Natural killer cell (primary cell): ENCODE measurements around the gene CACNA2D3. TPM values are rescaled to one million over a fixed set of nuclear protein-coding genes. Genes with fewer than 3 reads are reported as not detected.

Experiments
- ATAC-seq, 3 donors: fragments of 150-1000 bp in 2 of 3; fragments of 200-7000 bp in 1 of 3; cut with Tn5 transposase; 1 replicate in 1 of 3; 2 replicates in 2 of 3; pipeline ENCODE4 v1.10.0; 2021; ENCODE audit warnings: mild to moderate bottlenecking in 2 of 3, moderate library complexity in 2 of 3
- DNase-seq, 2 donors: peaks; one replicate each; pipeline versions ENCODE4 v3.0.0 to v3.0.0-alpha.2; 2013 to 2021; ENCODE audit warnings: mixed read lengths in 1 of 2
- H3K27ac ChIP-seq: one replicate; pipeline ENCODE4 v1.5.1; 2013; ENCODE audit warnings: mild to moderate bottlenecking, low read length
- H3K27me3 ChIP-seq: one replicate; pipeline ENCODE4 v1.6.1; 2013; ENCODE audit warnings: low read length; ENCODE audit not compliant: control insufficient read depth, insufficient read depth
- H3K36me3 ChIP-seq: one replicate; pipeline ENCODE4 v1.6.1; 2013; ENCODE audit warnings: low read length; ENCODE audit not compliant: control insufficient read depth, insufficient read depth
- H3K4me1 ChIP-seq: one replicate; pipeline ENCODE4 v1.6.1; 2013; ENCODE audit warnings: low read length; ENCODE audit not compliant: control insufficient read depth, insufficient read depth
- H3K4me3 ChIP-seq: one replicate; pipeline ENCODE4 v1.5.1; 2013; ENCODE audit warnings: low read length
- H3K9me3 ChIP-seq: one replicate; pipeline ENCODE4 v1.6.1; 2013; ENCODE audit warnings: low read length; ENCODE audit not compliant: control insufficient read depth, insufficient read depth
- H3K27ac Mint-ChIP-seq, 2 donors: one replicate each; pipeline ENCODE4 v1.8.0; 2022; ENCODE audit warnings: mild to moderate bottlenecking in 2 of 2, mixed read lengths in 2 of 2, moderate library complexity in 1 of 2
- H3K27me3 Mint-ChIP-seq, 2 donors: one replicate each; pipeline ENCODE4 v1.8.0; 2022; ENCODE audit warnings: low read depth in 2 of 2, mixed read lengths in 2 of 2
- H3K36me3 Mint-ChIP-seq: one replicate; pipeline ENCODE4 v1.8.0; 2022; ENCODE audit warnings: mixed read lengths
- H3K4me1 Mint-ChIP-seq, 2 donors: one replicate each; pipeline ENCODE4 v1.8.0; 2022; ENCODE audit warnings: mixed read lengths in 2 of 2
- H3K4me3 Mint-ChIP-seq: one replicate; pipeline ENCODE4 v1.8.0; 2022; ENCODE audit warnings: mild to moderate bottlenecking, moderate library complexity, mixed read lengths
- H3K9me3 Mint-ChIP-seq, 2 donors: one replicate each; pipeline ENCODE4 v1.8.0; 2022; ENCODE audit warnings: mixed read lengths in 2 of 2
- CTCF ChIP-seq: fragments of 200-600 bp; IDR thresholded peaks from one replicate; pipeline ENCODE4 v1.8.0; 2022; ENCODE audit warnings: antibody characterized with exemption
- WGBS: methylation state at CpG from one replicate; pipeline ENCODE4 v1.1.7; 2013; ENCODE audit warnings: missing lambda C conversion rate; ENCODE audit not compliant: insufficient coverage; 5-methylcytosine and 5-hydroxymethylcytosine counted together
- intact Hi-C: fragments of 100-400 bp; cut with micrococcal nuclease; formaldehyde crosslinking; loops from one replicate; pipeline ENCODE4 v1.14.2; 2022
- total RNA-seq, 4 donors: library from RNA; stranded (reverse); fragments of 120-200 nt in 1 of 4; gene quantifications; one replicate each; pipeline versions ENCODE4 v1.2.3 to v1.2.4, GENCODE V29; 2013 to 2022

CACNA2D3 gene
- total RNA-seq, 3 donors from 2014 or later (not counting 1 experiment from before 2014, with no cell fraction given) = 0.49 TPM; not detected in 2

- no peak for TF ChIP-seq CTCF
- no peak overlapping the region for H3K4me3 ChIP-seq
- Mint-ChIP-seq H3K9me3 (peaks cover 2 to 3% of the 10 kb centered on the region in 2 donors), H3K27me3 (no peaks in the 10 kb centered on the region), H3K36me3 (no peaks in the 10 kb centered on the region), H3K27ac (no peak overlapping the region), H3K4me3 (no peak overlapping the region), H3K4me1 (no peaks in the 10 kb centered on the region)
- H3K9me3 ChIP-seq = no peaks in the 10 kb centered on the region
- intact Hi-C loops = no loop called here
- 0% methylated on average over 1 of the region's 1 CpG for WGBS
- H3K36me3 ChIP-seq = no peaks in the 10 kb centered on the region
- H3K27ac ChIP-seq = no peak overlapping the region
- DNase-seq = no peak
- no peak for ATAC-seq
- H3K27me3 ChIP-seq = no peaks in the 10 kb centered on the region
- H3K4me1 ChIP-seq = no peaks in the 10 kb centered on the region
These were observed 699.9 kb downstream of the CACNA2D3 start for GRCh38 chr3:54822206-54822605.

- Mint-ChIP-seq H3K9me3 (peaks cover 2 to 3% of the 10 kb centered on the region in 2 donors), H3K36me3 (no peaks in the 10 kb centered on the region), H3K27ac (no peak overlapping the region), H3K4me1 (no peaks in the 10 kb centered on the region), H3K4me3 (no peak overlapping the region), H3K27me3 (no peaks in the 10 kb centered on the region)
- H3K4me3 ChIP-seq = no peak overlapping the region
- DNase-seq = no peak
- no peak for ATAC-seq
- no peak for TF ChIP-seq CTCF
- no peak overlapping the region for H3K27ac ChIP-seq
- H3K4me1 ChIP-seq = no peaks in the 10 kb centered on the region
- intact Hi-C loops = no loop called here
- no peaks in the 10 kb centered on the region for H3K27me3 ChIP-seq
- 86% methylated on average over 3 of the region's 3 CpGs for WGBS
- H3K9me3 ChIP-seq = peaks cover 8% of the 10 kb centered on the region
- no peaks in the 10 kb centered on the region for H3K36me3 ChIP-seq
These were observed 703.9 kb downstream of the CACNA2D3 start for GRCh38 chr3:54826251-54826691.

GRCh38 chr3:54827056-54827687, 704.8 kb downstream of the CACNA2D3 start:
- H3K27me3 ChIP-seq = no peaks in the 10 kb centered on the region
- H3K36me3 ChIP-seq = no peaks in the 10 kb centered on the region
- DNase-seq = no peak
- TF ChIP-seq CTCF = no peak
- intact Hi-C loops = no loop called here
- H3K4me3 ChIP-seq = no peak overlapping the region
- Mint-ChIP-seq H3K4me1 (no peaks in the 10 kb centered on the region), H3K27ac (no peak overlapping the region), H3K9me3 (peaks cover 2 to 4% of the 10 kb centered on the region in 2 donors), H3K36me3 (no peaks in the 10 kb centered on the region), H3K4me3 (no peak overlapping the region), H3K27me3 (no peaks in the 10 kb centered on the region)
- 61% methylated on average over 8 of the region's 9 CpGs for WGBS
- peaks cover 8% of the 10 kb centered on the region for H3K9me3 ChIP-seq
- no peak for ATAC-seq
- no peaks in the 10 kb centered on the region for H3K4me1 ChIP-seq
- no peak overlapping the region for H3K27ac ChIP-seq

- no peak for TF ChIP-seq CTCF
- Mint-ChIP-seq H3K36me3 (no peaks in the 10 kb centered on the region), H3K27ac (no peak overlapping the region), H3K4me1 (no peaks in the 10 kb centered on the region), H3K27me3 (no peaks in the 10 kb centered on the region), H3K4me3 (no peak overlapping the region), H3K9me3 (peaks cover 2 to 4% of the 10 kb centered on the region in 2 donors)
- DNase-seq (no peak), ATAC-seq (no peak)
- Histone ChIP-seq H3K27me3 (no peaks in the 10 kb centered on the region), H3K27ac (no peak overlapping the region), H3K9me3 (peaks cover 8% of the 10 kb centered on the region), H3K36me3 (no peaks in the 10 kb centered on the region), H3K4me1 (no peaks in the 10 kb centered on the region), H3K4me3 (no peak overlapping the region)
- intact Hi-C loops = no loop called here
- 84% methylated on average over 2 of the region's 2 CpGs for WGBS
These were observed 705.4 kb downstream of the CACNA2D3 start for GRCh38 chr3:54827776-54828175.
